Sigmoid colon (tissue), 7 donors: ENCODE results near the gene MYO9A. TPM values are rescaled to one million over a fixed set of nuclear protein-coding genes. Genes with fewer than 3 reads are reported as not detected.
A peak's percentile ranks its signal among the peaks of the same experiment; 100 is the strongest.

ENCODE experiments used
- DNase-seq: peaks from one replicate; pipeline ENCODE4 v3.0.0-alpha.2; 2019
- H3K27ac ChIP-seq, 4 donors: fragments of 200-600 bp; sonication (generic); one replicate each; pipeline ENCODE4 v1.5.1; 2016 to 2019; ENCODE audit warnings: mild to moderate bottlenecking in 1 of 4
- H3K27me3 ChIP-seq, 3 donors: fragments of 200-600 bp; sonication (generic); one replicate each; pipeline ENCODE4 v1.5.1; 2019; ENCODE audit warnings: mild to moderate bottlenecking in 1 of 3
- H3K36me3 ChIP-seq, 4 donors: fragments of 200-600 bp; sonication (generic); one replicate each; pipeline ENCODE4 v1.5.1; 2016 to 2019
- H3K4me1 ChIP-seq, 4 donors: fragments of 200-600 bp; sonication (generic); one replicate each; pipeline ENCODE4 v1.5.1; 2017 to 2019
- H3K4me3 ChIP-seq, 4 donors: fragments of 200-600 bp; sonication (generic); one replicate each; pipeline ENCODE4 v1.5.1; 2017 to 2019; ENCODE audit warnings: mild to moderate bottlenecking in 2 of 4, moderate library complexity in 1 of 4
- H3K9me3 ChIP-seq, 4 donors: fragments of 200-600 bp in 3 of 4; sonication (generic) in 3 of 4; one replicate each; pipeline versions ENCODE4 v1.5.1 to v1.6.1; 2013 to 2019
- CTCF ChIP-seq, 4 experiments: fragments of 450-650 bp in 3 of 4; fragments of 200-600 bp in 1 of 4; IDR thresholded peaks; one replicate each; pipeline ENCODE4 v1.5.1; 2016 to 2019; ENCODE audit warnings: antibody characterized with exemption in 4 of 4, mild to moderate bottlenecking in 3 of 4, moderate library complexity in 2 of 4
- EP300 ChIP-seq, 4 donors: sonication (generic); formaldehyde crosslinking; IDR thresholded peaks; one replicate each; pipeline ENCODE4 v1.6.1; 2017; ENCODE audit warnings: antibody characterized with exemption in 4 of 4
- POLR2A ChIP-seq, 2 donors: fragments of 450-650 bp; IDR thresholded peaks; one replicate each; pipeline ENCODE4 v1.6.1; 2016; ENCODE audit warnings: antibody characterized with exemption in 2 of 2, mild to moderate bottlenecking in 2 of 2, moderate library complexity in 2 of 2
- POLR2AphosphoS5 ChIP-seq, 4 donors: sonication (generic); formaldehyde crosslinking; IDR thresholded peaks; one replicate each; pipeline ENCODE4 v1.6.1; 2017; ENCODE audit warnings: antibody characterized with exemption in 4 of 4
- WGBS, 2 donors: extraction: QIAGEN DNeasy Blood & Tissue Kit; methylation state at CpG; one replicate each; pipeline ENCODE4 v1.1.7; 2013; 5-methylcytosine and 5-hydroxymethylcytosine counted together
- intact Hi-C: fragments of 100-400 bp; cut with DNase I; formaldehyde crosslinking; loops from one replicate; pipeline ENCODE4 v1.15.1; 2023
- polyA plus RNA-seq, 3 donors: library from polyadenylated mRNA; stranded (reverse); fragments of 200-250 nt; gene quantifications; one replicate each; pipeline ENCODE4 v1.2.3, GENCODE V29; 2013
- total RNA-seq, 4 donors: library from RNA; depleted of rRNA; stranded (reverse); fragments of >200 nt; gene quantifications; one replicate each; pipeline ENCODE4 v1.1.0, GENCODE V29; 2016
- donor health status: healthy with polysubstance abuse.
- donor health status: Bipolar disorder and iron deficiency.
- donor health status: healthy.

MYO9A gene
- total and polyA plus RNA-seq, 7 donors, result 3.0 to 80.0 (median 55.8) TPM

DNA sequence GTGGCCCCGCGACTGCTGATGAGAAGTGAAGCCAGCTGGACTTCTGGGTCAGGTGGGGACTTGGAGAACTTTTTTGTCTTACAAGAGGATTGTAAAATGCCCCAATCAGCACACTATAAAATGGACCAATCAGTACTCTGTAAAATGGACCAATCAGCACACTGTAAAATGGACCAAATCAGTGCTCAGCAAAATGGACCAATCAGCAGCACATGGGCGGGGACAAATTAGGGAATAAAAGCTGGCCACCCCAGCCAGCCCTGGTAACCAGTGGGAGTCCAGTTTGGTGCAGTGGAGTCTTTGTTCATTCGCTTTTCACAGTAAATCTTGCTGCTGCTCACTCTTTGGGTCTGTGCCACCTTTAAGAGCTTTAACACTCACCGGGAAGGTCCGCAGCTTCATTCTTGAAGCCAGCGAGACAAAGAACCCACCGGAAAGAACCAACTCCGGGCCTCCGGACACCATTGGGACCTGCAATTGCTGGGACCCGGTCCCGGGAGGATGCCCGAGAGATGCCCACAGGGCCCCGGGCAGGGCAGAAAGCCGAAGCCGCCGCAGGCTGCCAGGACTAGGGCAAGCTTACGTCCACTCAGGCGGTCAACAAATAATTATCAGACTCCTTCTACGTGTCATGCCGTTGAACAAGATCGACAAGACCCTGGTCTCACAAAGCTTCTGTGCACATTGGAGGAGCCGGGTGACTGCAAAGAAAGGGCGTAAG lies 315.9 kb downstream of the MYO9A start:
- 96% methylated on average over 24 of the region's 24 CpGs for WGBS, 2 donors
- Histone ChIP-seq H3K27ac (no peak overlapping the region), H3K27me3 (peaks cover 0 to 9% (median 0%) of the 10 kb centered on the region in 3 donors), H3K4me1 (no peaks in the 10 kb centered on the region), H3K4me3 (no peak overlapping the region), H3K36me3 (no peaks in the 10 kb centered on the region), H3K9me3 (no peaks in the 10 kb centered on the region)
- DNase-seq, result no peak
- TF ChIP-seq EP300 (IDR thresholded peaks at IDR 0.05) (no peak), POLR2A (IDR thresholded peaks at IDR 0.05) (no peak), CTCF (IDR thresholded peaks at IDR 0.05) (no peak), POLR2AphosphoS5 (IDR thresholded peaks at IDR 0.05) (no peak)
- intact Hi-C loops, result loop anchor here (2.0 to 5.0 kb wide), 2 partner anchors 57 to 355 kb away; no protein-coding TSS in a partner anchor

- intact Hi-C loops, result loop anchor here (2.0 to 5.0 kb wide), 2 partner anchors 56 to 354 kb away; no protein-coding TSS in a partner anchor
These were observed 316.9 kb downstream of the MYO9A start for GRCh38 chr15:71800835-71801745.

GRCh38 chr15:71800190-71800589 lies 317.8 kb downstream of the MYO9A start:
- DNase-seq, result no peak
- Histone ChIP-seq H3K27me3 (peaks cover 0 to 9% (median 0%) of the 10 kb centered on the region in 3 donors), H3K27ac (no peak overlapping the region), H3K4me3 (no peak overlapping the region), H3K9me3 (no peaks in the 10 kb centered on the region), H3K4me1 (no peaks in the 10 kb centered on the region), H3K36me3 (no peaks in the 10 kb centered on the region)
- no peak for TF ChIP-seq CTCF (IDR thresholded peaks at IDR 0.05)
- TF ChIP-seq EP300 (IDR thresholded peaks at IDR 0.05), result no peak
- TF ChIP-seq POLR2A (IDR thresholded peaks at IDR 0.05), result no peak
- TF ChIP-seq POLR2AphosphoS5 (IDR thresholded peaks at IDR 0.05), result no peak
- WGBS, 2 donors, result 94 to 96% methylated on average over 3 of the region's 3 CpGs
- intact Hi-C loops, result loop anchor here (2.0 to 5.0 kb wide), 2 partner anchors 55 to 353 kb away; no protein-coding TSS in a partner anchor

More at GRCh38 chr15:71800835-71801745, 316.9 kb downstream of the MYO9A start:
- TF ChIP-seq POLR2A (IDR thresholded peaks at IDR 0.05), result no peak
- TF ChIP-seq POLR2AphosphoS5 (IDR thresholded peaks at IDR 0.05), result no peak
- peak; percentile 40 to 85 (median 75) for TF ChIP-seq CTCF (IDR thresholded peaks at IDR 0.05)
- H3K27me3 ChIP-seq, result peaks cover 0 to 9% (median 0%) of the 10 kb centered on the region in 3 donors
- H3K9me3 ChIP-seq, result no peaks in the 10 kb centered on the region
- no peaks in the 10 kb centered on the region for H3K36me3 ChIP-seq
- no peaks in the 10 kb centered on the region for H3K4me1 ChIP-seq
- WGBS, 2 donors, result 57 to 63% methylated on average over 17 of the region's 17 CpGs
- no peak for DNase-seq
- no peak overlapping the region for H3K4me3 ChIP-seq
- H3K27ac ChIP-seq, result no peak overlapping the region

GRCh38 chr15:71798641-71799040 lies 319.3 kb downstream of the MYO9A start:
- WGBS, 2 donors, result 88 to 89% methylated on average over 6 of the region's 6 CpGs
- TF ChIP-seq POLR2AphosphoS5 (IDR thresholded peaks at IDR 0.05) (no peak), POLR2A (IDR thresholded peaks at IDR 0.05) (no peak), CTCF (IDR thresholded peaks at IDR 0.05) (no peak), EP300 (IDR thresholded peaks at IDR 0.05) (no peak)
- DNase-seq, result no peak
- Histone ChIP-seq H3K27ac (no peak overlapping the region), H3K27me3 (peaks cover 0 to 9% (median 0%) of the 10 kb centered on the region in 3 donors), H3K36me3 (no peaks in the 10 kb centered on the region), H3K9me3 (no peaks in the 10 kb centered on the region), H3K4me1 (no peaks in the 10 kb centered on the region), H3K4me3 (no peak overlapping the region)
- intact Hi-C loops, result no loop called here
